Suprapubic skin (tissue), 4 donors: ENCODE measurements around the gene USP54.

ENCODE experiments used
- CTCF ChIP-seq, 2 donors: fragments of 200-600 bp in 1 of 2; fragments of 450-650 bp in 1 of 2; sonication (generic) in 1 of 2; IDR thresholded peaks; one replicate each; pipeline ENCODE4 v1.5.1; 2016 to 2019; ENCODE audit warnings: antibody characterized with exemption in 2 of 2, mild to moderate bottlenecking in 1 of 2, moderate library complexity in 1 of 2
- EP300 ChIP-seq: sonication (generic); formaldehyde crosslinking; IDR thresholded peaks from one replicate; pipeline ENCODE4 v1.6.1; 2017; ENCODE audit warnings: antibody characterized with exemption
- POLR2AphosphoS5 ChIP-seq, 3 donors: sonication (generic); formaldehyde crosslinking; IDR thresholded peaks; one replicate each; pipeline ENCODE4 v1.6.1; 2017; ENCODE audit warnings: antibody characterized with exemption in 3 of 3

GRCh38 chr10:73480158-73480557 lies 111.0 kb downstream of the USP54 start:
- no peak for TF ChIP-seq CTCF (IDR thresholded peaks at IDR 0.05)
- TF ChIP-seq POLR2AphosphoS5 (IDR thresholded peaks at IDR 0.05): no peak
- TF ChIP-seq EP300: no peak
